HEK293 (cell line): ENCODE results near the gene CYB5R4.

Source experiments
- BCL6B ChIP-seq: fragments of 450-650 bp; formaldehyde crosslinking; IDR thresholded peaks from 2 replicates; pipeline ENCODE4 v1.5.1; 2017; ENCODE audit warnings: missing biosample characterization, missing genetic modification characterization
- GLIS1 ChIP-seq: fragments of 450-650 bp; formaldehyde crosslinking; IDR thresholded peaks from 2 replicates; pipeline ENCODE4 v1.5.1; 2016; ENCODE audit warnings: missing biosample characterization, missing genetic modification characterization
- HOXA7 ChIP-seq: sonication (generic); formaldehyde crosslinking; IDR thresholded peaks from 2 replicates; pipeline ENCODE4 v1.8.1; 2022; ENCODE audit warnings: missing genetic modification reagents, borderline replicate concordance
- IKZF3 ChIP-seq: fragments of 450-650 bp; IDR thresholded peaks from 2 replicates; pipeline ENCODE4 v1.5.0; 2018; ENCODE audit warnings: missing biosample characterization, mild to moderate bottlenecking, missing genetic modification characterization, moderate library complexity
- KLF1 ChIP-seq: fragments of 450-650 bp; formaldehyde crosslinking; IDR thresholded peaks from 2 replicates; pipeline ENCODE4 v1.5.1; 2016; ENCODE audit warnings: missing biosample characterization, missing genetic modification characterization
- OVOL3 ChIP-seq: fragments of 450-650 bp; formaldehyde crosslinking; IDR thresholded peaks from 2 replicates; pipeline ENCODE4 v1.5.1; 2016; ENCODE audit warnings: missing biosample characterization, missing genetic modification characterization
- REPIN1 ChIP-seq: fragments of 450-650 bp; formaldehyde crosslinking; IDR thresholded peaks from 2 replicates; pipeline ENCODE4 v1.5.1; 2017; ENCODE audit warnings: missing biosample characterization, missing genetic modification characterization, low read depth
- SP2 ChIP-seq: fragments of 450-650 bp; formaldehyde crosslinking; IDR thresholded peaks from 2 replicates; pipeline ENCODE4 v1.5.1; 2016; ENCODE audit warnings: missing biosample characterization, missing genetic modification characterization
- TCF7L2 ChIP-seq: IDR thresholded peaks from 2 replicates; pipeline ENCODE4 v1.6.1; 2011; ENCODE audit warnings: low read depth, mild to moderate bottlenecking, inconsistent platforms, low read length, moderate library complexity, borderline replicate concordance
- TRIM28 ChIP-seq: IDR thresholded peaks from 2 replicates; pipeline ENCODE4 v1.6.1; 2011; ENCODE audit warnings: low read length, control low read depth, borderline replicate concordance
- TSHZ1 ChIP-seq: fragments of 450-650 bp; formaldehyde crosslinking; IDR thresholded peaks from 2 replicates; pipeline ENCODE4 v1.5.1; 2016; ENCODE audit warnings: missing biosample characterization, missing genetic modification characterization, borderline replicate concordance
- WT1 ChIP-seq: fragments of 450-650 bp; formaldehyde crosslinking; IDR thresholded peaks from 2 replicates; pipeline ENCODE4 v1.5.1; 2016; ENCODE audit warnings: missing biosample characterization, missing genetic modification characterization
- ZBTB1 ChIP-seq: fragments of 450-650 bp; formaldehyde crosslinking; IDR thresholded peaks from 2 replicates; pipeline ENCODE4 v1.5.1; 2016; ENCODE audit warnings: missing biosample characterization, missing genetic modification characterization
- ZBTB21 ChIP-seq: fragments of 450-650 bp; formaldehyde crosslinking; IDR thresholded peaks from 2 replicates; pipeline ENCODE4 v1.5.1; 2017; ENCODE audit warnings: missing biosample characterization, missing genetic modification characterization
- ZEB2 ChIP-seq: fragments of 450-650 bp; formaldehyde crosslinking; IDR thresholded peaks from 2 replicates; pipeline ENCODE4 v1.5.1; 2016; ENCODE audit warnings: missing biosample characterization, missing genetic modification characterization
- ZFP69B ChIP-seq: fragments of 450-650 bp; formaldehyde crosslinking; IDR thresholded peaks from 2 replicates; pipeline ENCODE4 v1.5.1; 2016; ENCODE audit warnings: missing biosample characterization, missing genetic modification characterization
- ZNF10 ChIP-seq: fragments of 450-650 bp; formaldehyde crosslinking; IDR thresholded peaks from 2 replicates; pipeline ENCODE4 v1.5.1; 2017; ENCODE audit warnings: missing biosample characterization, missing genetic modification characterization
- ZNF114 ChIP-seq: fragments of 450-650 bp; formaldehyde crosslinking; IDR thresholded peaks from 2 replicates; pipeline ENCODE4 v1.5.0; 2017; ENCODE audit warnings: missing biosample characterization, missing genetic modification characterization
- ZNF146 ChIP-seq: fragments of 450-650 bp; formaldehyde crosslinking; IDR thresholded peaks from 2 replicates; pipeline ENCODE4 v1.5.1; 2016; ENCODE audit warnings: missing biosample characterization, missing genetic modification characterization
- ZNF292 ChIP-seq: fragments of 450-650 bp; formaldehyde crosslinking; IDR thresholded peaks from 2 replicates; pipeline ENCODE4 v1.5.1; 2016; ENCODE audit warnings: low read depth, missing biosample characterization, missing genetic modification characterization, borderline replicate concordance
- ZNF302 ChIP-seq: fragments of 450-650 bp; formaldehyde crosslinking; IDR thresholded peaks from 2 replicates; pipeline ENCODE4 v1.5.1; 2016; ENCODE audit warnings: missing biosample characterization, missing genetic modification characterization, low read depth
- ZNF426 ChIP-seq: fragments of 450-650 bp; formaldehyde crosslinking; IDR thresholded peaks from 2 replicates; pipeline ENCODE4 v1.5.1; 2017; ENCODE audit warnings: missing biosample characterization, missing genetic modification characterization, mild to moderate bottlenecking, inconsistent platforms, moderate library complexity
- ZNF473 ChIP-seq: fragments of 450-650 bp; formaldehyde crosslinking; IDR thresholded peaks from 2 replicates; pipeline ENCODE4 v1.5.1; 2017; ENCODE audit warnings: missing biosample characterization, missing genetic modification characterization
- ZNF514 ChIP-seq: fragments of 450-650 bp; formaldehyde crosslinking; IDR thresholded peaks from 2 replicates; pipeline ENCODE4 v1.5.1; 2016; ENCODE audit warnings: missing biosample characterization, missing genetic modification characterization
- ZNF521 ChIP-seq: fragments of 450-650 bp; formaldehyde crosslinking; IDR thresholded peaks from 2 replicates; pipeline ENCODE4 v1.5.1; 2017; ENCODE audit warnings: missing biosample characterization, mild to moderate bottlenecking, missing genetic modification characterization
- ZNF529 ChIP-seq: fragments of 450-650 bp; formaldehyde crosslinking; IDR thresholded peaks from 2 replicates; pipeline ENCODE4 v1.5.1; 2017; ENCODE audit warnings: missing genetic modification characterization, missing biosample characterization; ENCODE audit not compliant: insufficient replicate concordance
- ZNF580 ChIP-seq: fragments of 450-650 bp; formaldehyde crosslinking; IDR thresholded peaks from 2 replicates; pipeline ENCODE4 v1.5.1; 2016; ENCODE audit warnings: missing biosample characterization, missing genetic modification characterization
- ZNF629 ChIP-seq: fragments of 450-650 bp; formaldehyde crosslinking; IDR thresholded peaks from 2 replicates; pipeline ENCODE4 v1.5.1; 2017; ENCODE audit warnings: missing biosample characterization, missing genetic modification characterization
- ZNF747 ChIP-seq: fragments of 450-650 bp; formaldehyde crosslinking; IDR thresholded peaks from 2 replicates; pipeline ENCODE4 v1.5.1; 2016; ENCODE audit warnings: missing biosample characterization, missing genetic modification characterization
- ZNF76 ChIP-seq: fragments of 450-650 bp; formaldehyde crosslinking; IDR thresholded peaks from 2 replicates; pipeline ENCODE4; 2016; ENCODE audit warnings: low read depth, missing biosample characterization, missing genetic modification characterization, borderline replicate concordance
- ZNF777 ChIP-seq: fragments of 450-650 bp; formaldehyde crosslinking; IDR thresholded peaks from 2 replicates; pipeline ENCODE4 v1.5.1; 2017; ENCODE audit warnings: missing biosample characterization, missing genetic modification characterization, borderline replicate concordance
- ZSCAN30 ChIP-seq: fragments of 450-650 bp; IDR thresholded peaks from 2 replicates; pipeline ENCODE4 v1.5.1; 2018; ENCODE audit warnings: missing biosample characterization, mild to moderate bottlenecking, missing genetic modification characterization, moderate library complexity
- TF ChIP-seq, protein P1 (sequence below): fragments of 450-650 bp; formaldehyde crosslinking; IDR thresholded peaks from 2 replicates; pipeline ENCODE4 v1.5.1; 2016; ENCODE audit warnings: missing biosample characterization, missing genetic modification characterization
- TF ChIP-seq, protein P2 (sequence below): fragments of 450-650 bp; formaldehyde crosslinking; IDR thresholded peaks from 2 replicates; pipeline ENCODE4 v1.5.1; 2016; ENCODE audit warnings: missing biosample characterization, missing genetic modification characterization

CYB5R4 gene

DNA sequence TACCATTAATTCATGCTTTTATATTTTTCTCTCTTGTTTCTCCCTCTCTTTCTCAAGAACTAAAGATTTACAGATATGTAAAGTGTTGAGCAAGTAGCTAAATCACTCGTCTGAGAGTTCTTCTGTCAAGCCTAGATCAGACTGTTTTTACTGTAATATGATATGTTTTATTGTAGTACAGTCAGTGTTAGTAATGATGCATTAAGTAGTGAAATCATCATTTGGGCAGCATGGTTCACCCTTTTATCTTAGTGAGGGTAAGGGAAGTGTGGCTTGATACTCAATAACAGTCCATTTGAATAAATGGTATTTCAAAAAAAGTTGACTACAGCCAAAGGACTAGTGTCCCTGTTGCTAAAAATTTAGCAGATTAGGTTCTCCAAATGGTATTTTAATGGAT lies 9.2 kb downstream of the CYB5R4 start (continued):
- TF ChIP-seq ZFP69B (tag by site-specific recombination) (0 out of 2 replicates have a peak, but pooled peaks have one; percentile 25), WT1 (tag by site-specific recombination) (0 out of 2 replicates have a peak, but pooled peaks have one; percentile 32), GLIS1 (no peak), ZNF521 (tag by site-specific recombination) (no peak), ZNF629 (tag by site-specific recombination) (peak; percentile 91), ZNF777 (tag by site-specific recombination) (no peak), REPIN1 (tag by site-specific recombination) (no peak), ZNF292 (tag by site-specific recombination) (no peak), TRIM28 (peak; percentile 56; the same call in 1 of the 2 replicates), ZBTB1 (tag by site-specific recombination) (no peak), ZNF747 (tag by site-specific recombination) (no peak), TSHZ1 (tag by site-specific recombination) (no peak), OVOL3 (tag by site-specific recombination) (no peak), ZNF146 (no peak), ZNF302 (0 out of 2 replicates have a peak, but pooled peaks have one; percentile 60), ZNF514 (tag by site-specific recombination) (no peak), KLF1 (no peak), TCF7L2 (peak; percentile 63; the same call in 1 of the 2 replicates), ZBTB21 (tag by site-specific recombination) (peak; percentile 32; the same call in 1 of the 2 replicates), ZNF114 (tag by site-specific recombination) (no peak), HOXA7 (no peak), BCL6B (tag by site-specific recombination) (no peak), ZNF76 (tag by site-specific recombination) (no peak), ZEB2 (tag by site-specific recombination) (peak; percentile 91), ZNF426 (tag by site-specific recombination) (no peak), ZNF580 (tag by site-specific recombination) (0 out of 2 replicates have a peak, but pooled peaks have one; percentile 62), ZNF10 (0 out of 2 replicates have a peak, but pooled peaks have one; percentile 16), ZNF529 (peak; percentile 8), SP2 (tag by site-specific recombination) (no peak), IKZF3 (tag by site-specific recombination) (0 out of 2 replicates have a peak, but pooled peaks have one; percentile 15), ZSCAN30 (tag by site-specific recombination) (peak; percentile 17; the same call in 1 of the 2 replicates), ZNF473 (tag by site-specific recombination) (no peak)
- TF ChIP-seq, protein P1, sequence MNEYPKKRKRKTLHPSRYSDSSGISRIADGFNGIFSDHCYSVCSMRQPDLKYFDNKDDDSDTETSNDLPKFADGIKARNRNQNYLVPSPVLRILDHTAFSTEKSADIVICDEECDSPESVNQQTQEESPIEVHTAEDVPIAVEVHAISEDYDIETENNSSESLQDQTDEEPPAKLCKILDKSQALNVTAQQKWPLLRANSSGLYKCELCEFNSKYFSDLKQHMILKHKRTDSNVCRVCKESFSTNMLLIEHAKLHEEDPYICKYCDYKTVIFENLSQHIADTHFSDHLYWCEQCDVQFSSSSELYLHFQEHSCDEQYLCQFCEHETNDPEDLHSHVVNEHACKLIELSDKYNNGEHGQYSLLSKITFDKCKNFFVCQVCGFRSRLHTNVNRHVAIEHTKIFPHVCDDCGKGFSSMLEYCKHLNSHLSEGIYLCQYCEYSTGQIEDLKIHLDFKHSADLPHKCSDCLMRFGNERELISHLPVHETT (tag by site-specific recombination): peak; percentile 59; the same call in 1 of the 2 replicates
- TF ChIP-seq, protein P2, sequence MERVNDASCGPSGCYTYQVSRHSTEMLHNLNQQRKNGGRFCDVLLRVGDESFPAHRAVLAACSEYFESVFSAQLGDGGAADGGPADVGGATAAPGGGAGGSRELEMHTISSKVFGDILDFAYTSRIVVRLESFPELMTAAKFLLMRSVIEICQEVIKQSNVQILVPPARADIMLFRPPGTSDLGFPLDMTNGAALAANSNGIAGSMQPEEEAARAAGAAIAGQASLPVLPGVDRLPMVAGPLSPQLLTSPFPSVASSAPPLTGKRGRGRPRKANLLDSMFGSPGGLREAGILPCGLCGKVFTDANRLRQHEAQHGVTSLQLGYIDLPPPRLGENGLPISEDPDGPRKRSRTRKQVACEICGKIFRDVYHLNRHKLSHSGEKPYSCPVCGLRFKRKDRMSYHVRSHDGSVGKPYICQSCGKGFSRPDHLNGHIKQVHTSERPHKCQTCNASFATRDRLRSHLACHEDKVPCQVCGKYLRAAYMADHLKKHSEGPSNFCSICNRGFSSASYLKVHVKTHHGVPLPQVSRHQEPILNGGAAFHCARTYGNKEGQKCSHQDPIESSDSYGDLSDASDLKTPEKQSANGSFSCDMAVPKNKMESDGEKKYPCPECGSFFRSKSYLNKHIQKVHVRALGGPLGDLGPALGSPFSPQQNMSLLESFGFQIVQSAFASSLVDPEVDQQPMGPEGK (tag by site-specific recombination): no peak
